H9 (cell line): Measurements from ENCODE around the gene MKNK2. TPM values are rescaled to one million over a fixed set of nuclear protein-coding genes. Genes with fewer than 3 reads are reported as not detected.
A peak's percentile ranks its signal among the peaks of the same experiment; 100 is the strongest.

Source experiments
- DNase-seq: peaks from one replicate; pipeline ENCODE4 v3.0.0-alpha.2; 2017
- H2AFZ ChIP-seq: one replicate; pipeline ENCODE4 v1.6.1; 2013; ENCODE audit warnings: mild to moderate bottlenecking, low read length, control low read depth, moderate library complexity
- H2AK5ac ChIP-seq: 2 replicates; pipeline ENCODE4 v1.6.1; 2013; ENCODE audit warnings: low read length, control low read depth, mixed read lengths; ENCODE audit not compliant: insufficient read length
- H2BK120ac ChIP-seq: one replicate; pipeline ENCODE4 v1.6.1; 2013; ENCODE audit warnings: low read depth, mild to moderate bottlenecking, low read length, control low read depth, inconsistent platforms; ENCODE audit not compliant: poor library complexity, severe bottlenecking
- H2BK12ac ChIP-seq: 2 replicates; pipeline ENCODE4 v1.6.1; 2013; ENCODE audit warnings: low read length, control low read depth, mixed read lengths, low read depth; ENCODE audit not compliant: insufficient read length
- H2BK15ac ChIP-seq: 2 replicates; pipeline ENCODE4 v1.6.1; 2013; ENCODE audit warnings: low read depth, low read length, control low read depth
- H2BK20ac ChIP-seq: one replicate; pipeline ENCODE4 v1.6.1; 2013; ENCODE audit warnings: low read depth, mild to moderate bottlenecking, low read length, control low read depth, inconsistent platforms; ENCODE audit not compliant: poor library complexity, severe bottlenecking
- H2BK5ac ChIP-seq: 2 replicates; pipeline ENCODE4 v1.6.1; 2013; ENCODE audit warnings: low read length, control low read depth, mixed read lengths; ENCODE audit not compliant: insufficient read length
- H3K14ac ChIP-seq: 2 replicates; pipeline ENCODE4 v1.6.1; 2013; ENCODE audit warnings: low read length, control low read depth; ENCODE audit not compliant: insufficient read depth
- H3K18ac ChIP-seq: 2 replicates; pipeline ENCODE4 v1.6.1; 2013; ENCODE audit warnings: low read depth, mild to moderate bottlenecking, mixed read lengths, low read length, control low read depth; ENCODE audit not compliant: insufficient read length
- H3K23ac ChIP-seq: 2 replicates; pipeline ENCODE4 v1.6.1; 2013; ENCODE audit warnings: low read length, control low read depth, mixed read lengths, low read depth; ENCODE audit not compliant: insufficient read length
- H3K23me2 ChIP-seq: 2 replicates; pipeline ENCODE4 v1.6.1; 2013; ENCODE audit warnings: low read depth, mild to moderate bottlenecking, mixed read lengths, low read length, control low read depth; ENCODE audit not compliant: insufficient read length, poor library complexity, severe bottlenecking
- H3K27ac ChIP-seq: 2 replicates; pipeline ENCODE4 v1.5.1; 2013; ENCODE audit warnings: low read length, control low read depth, mixed read lengths, low read depth; ENCODE audit not compliant: insufficient read length
- H3K27me3 ChIP-seq: 2 replicates; pipeline ENCODE4 v1.6.1; 2013; ENCODE audit warnings: low read length, control low read depth, inconsistent platforms; ENCODE audit not compliant: insufficient read depth
- H3K4ac ChIP-seq: 2 replicates; pipeline ENCODE4 v1.6.1; 2013; ENCODE audit warnings: low read depth, mild to moderate bottlenecking, control low read depth, inconsistent platforms, low read length, moderate library complexity
- H3K4me1 ChIP-seq: 2 replicates; pipeline ENCODE4 v1.6.1; 2013; ENCODE audit warnings: low read length, control low read depth, inconsistent platforms; ENCODE audit not compliant: insufficient read depth
- H3K4me2 ChIP-seq: 2 replicates; pipeline ENCODE4 v1.6.1; 2013; ENCODE audit warnings: low read length, control low read depth, mixed read lengths; ENCODE audit not compliant: insufficient read length, insufficient read depth
- H3K56ac ChIP-seq: 2 replicates; pipeline ENCODE4 v1.6.1; 2013; ENCODE audit warnings: low read depth, mild to moderate bottlenecking, mixed read lengths, low read length, control low read depth; ENCODE audit not compliant: insufficient read length
- H3K79me1 ChIP-seq: 2 replicates; pipeline ENCODE4 v1.6.1; 2013; ENCODE audit warnings: low read depth, mild to moderate bottlenecking, moderate library complexity, low read length, control low read depth, inconsistent platforms; ENCODE audit not compliant: insufficient read depth, poor library complexity, severe bottlenecking
- H3K79me2 ChIP-seq: 2 replicates; pipeline ENCODE4 v1.6.1; 2013; ENCODE audit warnings: low read length, control low read depth, inconsistent platforms; ENCODE audit not compliant: insufficient read depth
- H3K9ac ChIP-seq: 2 replicates; pipeline ENCODE4 v1.6.1; 2013; ENCODE audit warnings: low read length, control low read depth, mixed read lengths; ENCODE audit not compliant: insufficient read length; ENCODE audit errors: extremely low read depth
- H3K9me3 ChIP-seq: one replicate; pipeline ENCODE4 v1.6.1; 2013; ENCODE audit warnings: low read depth, low read length, inconsistent platforms; ENCODE audit not compliant: control insufficient read depth
- H3T11ph ChIP-seq: one replicate; pipeline ENCODE4 v1.6.1; 2013; ENCODE audit warnings: mild to moderate bottlenecking, low read length, control low read depth, inconsistent platforms
- H4K20me1 ChIP-seq: one replicate; pipeline ENCODE4 v1.6.1; 2013; ENCODE audit not compliant: control insufficient read depth, insufficient read length, insufficient read depth
- H4K5ac ChIP-seq: 2 replicates; pipeline ENCODE4 v1.6.1; 2013; ENCODE audit warnings: low read depth, mild to moderate bottlenecking, mixed read lengths, low read length, control low read depth; ENCODE audit not compliant: insufficient read length
- H4K8ac ChIP-seq: replicated peaks from 2 replicates; pipeline ENCODE4 v1.6.1; 2013; ENCODE audit warnings: low read length, control low read depth, mixed read lengths, low read depth; ENCODE audit not compliant: insufficient read length
- H4K91ac ChIP-seq: 2 replicates; pipeline ENCODE4 v1.6.1; 2013; ENCODE audit warnings: low read depth, mild to moderate bottlenecking, moderate library complexity, mixed read lengths, low read length, control low read depth; ENCODE audit not compliant: insufficient read length
- H3K27ac Mint-ChIP-seq, 3 experiments: 2 replicates in 2 of 3; 3 replicates in 1 of 3; pipeline ENCODE4 v1.8.0; 2020 to 2021; ENCODE audit warnings: mixed read lengths in 3 of 3, mild to moderate bottlenecking in 1 of 3, moderate library complexity in 1 of 3
- H3K27me3 Mint-ChIP-seq: 2 replicates; pipeline ENCODE4 v1.8.0; 2021; ENCODE audit warnings: low read depth, mild to moderate bottlenecking, moderate library complexity, mixed read lengths
- H3K36me3 Mint-ChIP-seq, 3 experiments: 2 replicates in 2 of 3; 3 replicates in 1 of 3; pipeline ENCODE4 v1.8.0; 2020 to 2021; ENCODE audit warnings: low read depth in 3 of 3, mixed read lengths in 3 of 3; ENCODE audit not compliant: insufficient read depth in 1 of 3
- H3K4me1 Mint-ChIP-seq, 2 experiments: 2 replicates each; pipeline ENCODE4 v1.8.0; 2020; ENCODE audit warnings: mixed read lengths in 2 of 2
- H3K4me3 Mint-ChIP-seq, 2 experiments: 2 replicates in 1 of 2; 3 replicates in 1 of 2; pipeline ENCODE4 v1.8.0; 2020 to 2021; ENCODE audit warnings: mild to moderate bottlenecking in 2 of 2, mixed read lengths in 2 of 2, moderate library complexity in 1 of 2
- H3K9me3 Mint-ChIP-seq, 2 experiments: 2 replicates in 1 of 2; 3 replicates in 1 of 2; pipeline ENCODE4 v1.8.0; 2020; ENCODE audit warnings: mild to moderate bottlenecking in 2 of 2, mixed read lengths in 2 of 2, moderate library complexity in 1 of 2
- CTCF ChIP-seq: fragments of 200-600 bp; sonication (generic); conservative IDR thresholded peaks from 3 replicates; pipeline ENCODE4 v1.8.0; 2021; ENCODE audit warnings: antibody characterized with exemption, mild to moderate bottlenecking
- WGBS: extraction: QIAGEN DNeasy Blood & Tissue Kit; methylation state at CpG from one replicate; pipeline ENCODE4 v1.1.7; 2013; ENCODE audit warnings: missing lambda C conversion rate, low lambda C conversion rate, mixed read lengths; ENCODE audit not compliant: insufficient read length; ENCODE audit errors: extremely low coverage; 5-methylcytosine and 5-hydroxymethylcytosine counted together
- total RNA-seq: library from RNA; stranded (reverse); gene quantifications from 2 replicates; pipeline ENCODE4 v1.2.1, GENCODE V29; 2021

The MKNK2 gene
- total RNA-seq, 1 experiment from 2014 or later, result 153 TPM

DNA sequence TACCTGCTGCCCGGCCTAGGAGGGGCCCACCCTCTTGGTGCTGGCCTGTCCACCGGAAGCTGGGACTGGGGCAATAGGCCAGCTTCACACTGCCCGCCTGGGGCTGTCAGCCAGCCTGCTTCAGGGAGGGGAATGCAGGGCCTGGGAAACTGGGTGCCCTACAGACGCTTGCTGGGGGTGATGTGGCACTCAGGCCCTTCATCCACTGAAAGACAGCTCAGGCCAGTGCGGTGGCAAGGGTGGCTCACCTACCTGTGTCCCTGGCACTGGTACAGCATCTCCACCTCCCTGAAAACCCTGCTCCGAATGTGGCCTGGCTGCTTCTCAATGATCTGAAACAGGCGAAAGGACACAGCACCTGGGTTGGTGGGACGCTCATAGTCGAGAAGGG is 7.8 kb downstream of the MKNK2 start:
- Mint-ChIP-seq H3K27me3 (no peaks in the 10 kb centered on the region), H3K9me3 (no peaks in the 10 kb centered on the region), H3K4me3 (peak overlapping the region in 1 of 2 experiments; percentile 58; a peak in 3 of 5 replicates), H3K27ac (peak overlapping the region in 2 of 3 experiments; percentile 93; a peak in 5 of 7 replicates), H3K36me3 (peaks cover 7 to 23% (median 22%) of the 10 kb centered on the region in 3 experiments), H3K4me1 (peaks cover 8 to 16% of the 10 kb centered on the region in 2 experiments)
- peaks cover 4% of the 10 kb centered on the region for H3K79me1 ChIP-seq
- H2BK5ac ChIP-seq, result no peak overlapping the region
- H4K5ac ChIP-seq, result no peak overlapping the region
- no peak overlapping the region for H2AFZ ChIP-seq
- no peak overlapping the region for H2BK120ac ChIP-seq
- H3T11ph ChIP-seq, result no peak overlapping the region
- H4K20me1 ChIP-seq, result peaks cover 4% of the 10 kb centered on the region
- no peak overlapping the region for H3K27ac ChIP-seq
- no CpG with 5 or more reads among the region's 9 CpGs for WGBS
- H4K8ac ChIP-seq, result no peak overlapping the region
- H2BK12ac ChIP-seq, result no peak overlapping the region
- no peak overlapping the region for H3K4me2 ChIP-seq
- H3K23ac ChIP-seq, result no peak overlapping the region
- no peaks in the 10 kb centered on the region for H3K9me3 ChIP-seq
- H3K9ac ChIP-seq, result no peak overlapping the region
- H3K27me3 ChIP-seq, result no peaks in the 10 kb centered on the region
- no peaks in the 10 kb centered on the region for H3K79me2 ChIP-seq
- DNase-seq, result no peak
- no peak overlapping the region for H2AK5ac ChIP-seq
- H3K4me1 ChIP-seq, result no peaks in the 10 kb centered on the region; the same call in 1 of the 2 replicates
- TF ChIP-seq CTCF, result no peak
- no peaks in the 10 kb centered on the region for H3K23me2 ChIP-seq
- no peak overlapping the region for H3K14ac ChIP-seq
- no peak overlapping the region for H3K56ac ChIP-seq
- no peak overlapping the region for H3K18ac ChIP-seq
- H4K91ac ChIP-seq, result no peak overlapping the region
- H2BK20ac ChIP-seq, result no peak overlapping the region
- H2BK15ac ChIP-seq, result no peak overlapping the region
- H3K4ac ChIP-seq, result no peak overlapping the region
